ENCODE data around the gene DRC1.
"Not testable (repeated sequence)": the region's sequence is repeated elsewhere in the genome, so short reads cannot be mapped to it uniquely, and the experiment has no call there.

The DRC1 gene

DNA sequence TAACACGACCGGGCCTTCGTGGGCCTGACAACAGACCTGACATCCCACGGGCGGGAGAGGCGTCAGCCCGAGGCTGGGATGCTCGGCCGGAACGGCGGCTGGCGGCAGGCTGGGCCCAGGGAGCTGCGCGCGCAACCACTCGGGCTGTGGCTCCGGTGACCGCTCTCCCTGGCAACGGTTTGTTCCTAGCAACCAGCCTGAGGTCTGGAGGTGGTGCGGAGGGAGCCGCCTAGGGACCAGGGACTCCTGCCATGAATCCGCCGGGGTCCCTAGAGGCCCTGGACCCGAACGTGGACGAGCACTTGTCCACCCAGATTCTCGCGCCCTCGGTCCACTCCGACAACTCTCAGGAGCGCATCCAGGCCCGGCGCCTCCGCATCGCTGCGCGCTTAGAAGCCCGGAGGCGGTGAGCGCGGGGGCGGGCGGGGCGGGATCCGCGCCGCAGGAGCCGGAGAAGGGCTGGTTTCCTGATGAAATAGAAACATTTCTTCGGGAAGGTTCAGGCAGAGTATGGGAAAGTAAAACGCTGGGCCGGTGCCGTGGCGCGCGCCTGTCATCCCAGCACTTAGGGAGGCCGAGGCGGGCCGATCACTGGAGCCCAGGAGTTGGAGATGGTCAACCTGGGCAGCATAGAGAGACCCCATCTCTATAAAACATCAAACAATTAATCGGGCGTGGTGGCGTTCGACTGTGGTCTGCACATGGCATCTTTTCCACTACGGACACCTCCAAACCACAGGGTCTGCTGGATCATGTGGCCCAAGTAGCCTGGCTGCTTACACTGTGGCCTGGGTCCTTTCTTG lies at the start of gene DRC1:
TSS of gene DRC1 (plus strand) at position 182 of the 803 bp plus-strand sequence. CDS start at position 252, 70 bp downstream.
- DNase-seq, result peak; percentile 90

DNA sequence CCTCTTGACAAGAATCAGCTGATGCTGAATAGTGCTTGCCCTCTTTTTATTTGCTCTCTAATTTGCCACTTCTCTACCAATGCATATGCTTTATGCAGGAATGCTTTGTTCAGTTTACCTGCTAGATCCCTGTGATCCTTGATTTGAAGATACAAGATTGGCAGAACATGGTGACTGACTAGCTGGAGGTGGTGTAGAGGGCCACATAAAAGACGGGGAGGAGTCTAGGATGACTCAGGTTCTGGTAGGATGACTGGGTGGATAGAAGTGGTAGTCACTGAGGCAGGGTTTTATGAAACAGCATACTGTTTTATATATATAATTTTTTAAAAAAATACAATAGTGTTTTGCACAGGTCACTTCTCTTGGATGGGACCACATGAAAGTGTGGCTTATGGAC lies 48.8 kb upstream of the DRC1 start:
- no peak for DNase-seq

DNA sequence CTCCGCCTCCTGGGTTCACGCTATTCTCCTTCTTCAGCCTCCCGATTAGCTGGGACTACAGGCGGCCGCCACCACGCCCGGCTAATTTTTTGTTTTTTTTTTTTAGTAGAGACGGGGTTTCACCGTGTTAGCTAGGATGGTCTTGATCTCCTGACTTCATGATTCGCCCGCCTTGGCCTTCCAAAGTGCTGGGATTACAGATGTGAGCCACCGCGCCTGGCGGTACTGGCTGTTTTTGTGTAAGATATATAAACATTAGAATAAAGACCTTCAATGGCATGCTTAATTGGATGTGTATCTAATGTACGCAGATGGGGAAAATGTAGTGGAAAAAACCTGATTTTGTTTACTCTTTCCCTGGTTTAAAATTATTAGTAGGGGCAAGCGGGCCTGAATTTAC lies 47.3 kb upstream of the DRC1 start:
- not testable (repeated sequence) for DNase-seq

DNA sequence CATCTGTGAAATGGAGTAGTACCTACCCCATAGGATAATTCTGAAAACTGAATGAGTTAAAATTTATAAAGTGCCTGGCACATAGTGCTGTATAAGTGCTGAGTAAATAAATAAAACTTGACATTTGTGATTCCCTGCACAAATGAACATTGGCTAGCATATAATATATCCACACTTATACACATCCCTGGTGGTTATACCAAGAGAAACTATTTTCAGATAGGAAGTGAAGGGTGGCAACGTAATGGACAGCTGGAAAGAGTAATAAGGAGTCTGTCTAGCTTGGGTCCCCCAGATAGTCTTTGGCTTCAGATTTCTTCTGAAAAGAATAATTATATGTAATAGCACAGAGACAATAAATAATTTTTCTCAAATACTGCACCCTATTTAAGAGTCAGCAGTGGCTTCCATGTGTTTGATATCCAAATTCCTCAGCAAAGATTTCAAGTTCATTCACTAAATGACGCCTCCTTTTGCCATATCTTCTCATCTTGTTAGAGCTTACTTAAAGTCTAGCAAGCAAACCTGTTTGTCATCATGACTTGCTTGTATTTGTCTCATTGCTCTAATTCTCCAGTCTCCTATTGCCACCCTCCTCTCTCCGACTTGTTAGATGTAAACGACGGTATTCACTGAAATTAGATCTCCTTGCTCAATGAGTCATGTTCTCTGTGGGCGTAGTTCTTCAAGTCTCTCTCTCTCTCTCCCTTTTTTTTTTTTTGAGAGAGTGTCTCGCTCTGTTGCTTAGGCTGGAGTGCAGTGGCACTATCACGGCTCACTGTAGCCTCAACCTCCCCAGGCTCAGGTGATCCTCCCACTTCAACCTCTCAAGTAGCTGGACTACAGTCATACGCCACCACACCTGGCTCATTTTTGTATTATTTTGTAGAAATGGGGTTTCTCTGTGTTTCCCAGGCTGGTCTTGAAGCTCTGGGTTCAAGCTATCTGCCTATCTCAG lies 46.4 kb upstream of the DRC1 start:
- DNase-seq, result no peak

DNA sequence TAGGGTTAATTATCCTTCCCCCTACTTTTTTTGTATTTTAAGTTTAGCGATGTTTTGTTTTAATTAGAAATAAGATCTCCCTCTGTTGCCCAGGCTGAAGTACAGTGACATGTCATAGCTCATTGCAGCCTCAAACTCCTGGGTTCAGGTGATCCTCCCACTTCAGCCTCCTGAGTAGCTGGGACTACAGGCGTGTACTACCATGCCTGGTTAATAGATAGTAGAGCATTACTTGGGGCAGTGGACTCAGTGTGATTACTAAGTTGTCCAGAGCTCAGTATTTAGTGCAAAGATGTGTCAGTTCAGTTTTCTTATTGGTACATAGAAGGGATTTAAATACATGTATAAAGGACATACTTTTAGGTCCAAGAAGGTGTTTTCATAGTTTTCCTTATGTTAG lies 45.6 kb upstream of the DRC1 start:
- no peak for DNase-seq

DNA sequence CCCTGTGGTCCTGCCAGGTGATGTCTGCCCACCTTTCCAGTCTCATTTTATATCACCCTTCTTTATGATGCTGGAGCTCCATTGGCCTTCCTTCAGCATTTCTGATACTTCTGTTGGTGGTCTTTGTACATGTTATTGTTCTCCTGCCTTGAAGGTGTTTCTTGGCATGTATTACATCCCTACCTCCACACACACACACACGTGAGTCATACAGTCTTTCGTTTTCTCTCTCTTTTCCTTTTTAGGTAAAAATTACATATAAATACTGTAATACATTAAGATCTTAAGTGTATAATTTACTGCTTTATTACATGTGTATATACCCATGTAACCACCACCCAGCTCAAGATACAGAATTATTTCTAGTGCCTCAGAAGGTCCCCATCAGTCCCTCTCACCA lies 44.9 kb upstream of the DRC1 start:
- DNase-seq, result no peak

DNA sequence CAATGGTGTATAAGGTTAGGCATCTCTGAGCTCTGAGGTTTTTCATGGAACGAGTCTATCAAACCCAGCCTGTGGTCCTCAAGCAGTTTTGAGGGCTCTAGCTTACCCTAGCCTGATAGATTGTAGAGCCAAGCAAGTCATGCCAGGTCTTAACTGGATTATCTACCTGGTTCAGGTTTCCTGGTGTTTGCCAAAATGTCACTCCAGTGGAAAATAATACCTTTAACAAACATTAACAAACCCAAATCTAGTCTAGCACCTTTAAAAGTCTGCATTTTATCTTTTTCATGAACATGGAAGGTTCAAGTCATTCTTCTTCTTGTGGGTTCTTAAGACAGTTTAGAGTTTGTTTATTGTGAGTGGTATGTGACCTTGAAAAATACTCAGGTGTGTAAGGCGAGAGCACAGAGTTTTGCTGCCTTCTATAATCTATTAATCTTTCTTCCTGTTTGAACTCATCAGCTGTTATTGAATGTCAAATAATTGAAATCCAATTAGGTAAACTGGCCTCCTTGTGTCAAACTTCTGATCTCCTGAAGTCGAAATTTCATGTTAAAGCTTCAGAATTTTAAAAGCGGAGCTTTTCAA lies 41.7 kb upstream of the DRC1 start:
- DNase-seq, result no peak

DNA sequence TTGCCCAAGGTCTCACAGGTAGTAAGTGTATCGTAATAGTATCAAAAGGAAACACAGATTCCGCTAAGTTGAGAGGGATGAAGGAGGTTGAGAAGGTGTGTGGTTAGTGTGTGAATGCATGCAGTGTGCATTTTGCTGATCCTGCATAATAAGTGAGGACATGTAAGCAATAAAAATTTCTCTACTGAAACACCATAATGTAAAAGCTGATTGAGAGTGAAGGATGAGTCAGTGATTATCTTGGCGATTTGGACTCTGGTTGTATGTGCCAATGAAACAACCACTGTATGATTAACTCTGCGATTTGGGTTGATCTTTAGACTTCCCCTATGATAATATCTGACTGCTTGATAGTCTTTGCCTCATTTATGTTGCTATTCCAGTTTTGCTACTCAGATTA lies 38.4 kb upstream of the DRC1 start:
- no peak for DNase-seq

DNA sequence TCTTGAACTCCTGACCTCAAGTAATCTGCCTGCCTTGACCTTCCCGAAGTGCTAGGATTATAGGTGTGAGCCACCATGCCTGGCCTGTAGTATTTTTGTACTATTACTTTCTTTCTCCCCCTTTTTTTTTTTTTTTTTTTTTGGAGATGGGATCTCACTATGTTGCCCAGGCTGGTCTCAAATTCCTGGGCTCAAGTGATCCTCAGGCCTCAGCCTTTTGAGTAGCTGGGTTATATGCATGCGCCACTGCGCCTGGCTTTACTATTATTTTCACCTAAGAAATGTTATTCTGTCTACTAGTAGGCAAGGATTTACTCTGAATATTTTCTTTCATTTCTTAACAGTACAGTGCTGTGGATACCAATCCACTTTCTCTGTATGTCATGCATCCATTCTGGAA lies 37.8 kb upstream of the DRC1 start:
- DNase-seq, result no peak

DNA sequence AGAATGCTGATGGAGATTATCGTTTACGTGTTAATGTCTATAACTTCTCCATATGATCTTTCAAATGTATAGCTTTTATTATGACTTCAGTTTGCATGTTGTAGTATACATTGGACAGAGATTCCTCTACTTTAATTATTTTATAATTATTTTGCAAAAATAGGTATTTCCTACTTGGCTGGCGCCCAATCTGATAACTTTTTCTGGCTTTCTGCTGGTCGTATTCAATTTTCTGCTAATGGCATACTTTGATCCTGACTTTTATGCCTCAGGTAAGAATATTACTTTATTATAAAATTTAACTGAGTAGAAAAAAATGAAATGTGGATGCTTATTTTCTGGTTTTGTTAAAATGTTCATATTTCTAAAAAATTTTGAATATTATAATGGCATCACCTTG lies 37.1 kb upstream of the DRC1 start:
- no peak for DNase-seq

DNA sequence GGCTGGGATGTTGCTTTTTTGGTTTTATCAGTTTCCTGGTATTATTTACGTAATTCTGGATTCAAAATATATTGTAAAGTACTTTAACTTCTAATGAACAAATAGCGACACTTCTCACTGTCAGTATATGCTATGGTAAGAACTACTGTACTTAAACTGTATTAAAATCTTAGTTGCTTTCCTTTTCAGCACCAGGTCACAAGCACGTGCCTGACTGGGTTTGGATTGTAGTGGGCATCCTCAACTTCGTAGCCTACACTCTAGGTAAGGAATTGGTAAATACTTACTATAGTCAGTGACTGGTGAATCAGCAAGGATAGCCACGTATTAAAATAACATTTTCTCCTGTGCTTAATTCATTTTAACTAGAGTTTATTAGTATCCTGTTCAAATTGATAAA lies 34.8 kb upstream of the DRC1 start:
- no peak for DNase-seq

DNA sequence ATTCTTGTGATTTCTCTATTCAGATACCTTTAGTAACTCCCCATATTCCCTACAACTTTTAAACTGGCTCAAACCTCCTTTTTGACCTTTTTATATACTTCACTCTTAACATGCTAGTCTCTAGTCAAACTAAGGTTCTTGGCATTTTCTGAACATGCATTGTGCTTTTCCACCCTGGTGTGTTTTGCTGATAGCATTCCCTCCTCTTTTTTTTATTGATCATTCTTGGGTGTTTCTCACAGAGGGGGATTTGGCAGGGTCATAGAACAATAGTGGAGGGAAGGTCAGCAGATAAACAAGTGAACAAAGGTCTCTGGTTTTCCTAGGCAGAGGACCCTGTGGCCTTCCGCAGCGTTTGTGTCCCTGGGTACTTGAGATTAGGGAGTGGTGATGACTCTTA lies 32.1 kb upstream of the DRC1 start:
- DNase-seq, result not testable (repeated sequence)

DNA sequence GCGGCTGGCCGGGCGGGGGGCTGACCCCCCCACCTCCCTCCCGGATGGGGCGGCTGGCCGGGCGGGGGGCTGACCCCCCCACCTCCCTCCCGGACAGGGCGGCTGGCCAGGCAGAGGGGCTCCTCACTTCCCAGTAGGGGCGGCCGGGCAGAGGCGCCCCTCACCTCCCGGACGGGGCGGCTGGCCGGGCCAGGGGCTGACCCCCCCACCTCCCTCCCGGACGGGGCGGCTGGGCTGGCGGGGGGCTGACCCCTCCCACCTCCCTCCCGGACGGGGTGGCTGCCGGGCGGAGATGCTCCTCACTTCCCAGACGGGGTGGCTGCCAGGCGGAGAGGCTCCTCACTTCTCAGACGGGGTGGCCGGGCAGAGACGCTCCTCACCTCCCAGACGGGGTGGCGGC lies 30.8 kb upstream of the DRC1 start:
- DNase-seq, result not testable (repeated sequence)

DNA sequence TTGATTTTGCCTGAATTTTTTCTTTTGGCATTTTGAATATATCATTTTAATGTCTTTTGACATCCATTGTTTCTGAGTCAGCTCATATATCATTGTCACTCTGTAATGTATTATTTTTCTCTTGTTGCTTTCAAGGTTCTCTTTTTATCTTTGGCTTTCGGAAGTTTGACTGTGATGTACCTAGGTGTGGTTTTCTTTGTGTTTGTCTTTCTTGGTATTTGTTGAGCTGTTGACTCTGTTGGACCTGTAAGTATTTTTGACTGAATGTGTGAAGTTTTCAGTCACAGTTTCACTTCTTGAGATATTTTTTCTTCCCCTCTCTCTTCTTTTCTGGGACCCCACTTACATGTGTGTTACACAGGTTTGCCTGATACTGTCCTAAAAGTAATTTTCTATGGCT lies 24.9 kb upstream of the DRC1 start:
- DNase-seq, result no peak

DNA sequence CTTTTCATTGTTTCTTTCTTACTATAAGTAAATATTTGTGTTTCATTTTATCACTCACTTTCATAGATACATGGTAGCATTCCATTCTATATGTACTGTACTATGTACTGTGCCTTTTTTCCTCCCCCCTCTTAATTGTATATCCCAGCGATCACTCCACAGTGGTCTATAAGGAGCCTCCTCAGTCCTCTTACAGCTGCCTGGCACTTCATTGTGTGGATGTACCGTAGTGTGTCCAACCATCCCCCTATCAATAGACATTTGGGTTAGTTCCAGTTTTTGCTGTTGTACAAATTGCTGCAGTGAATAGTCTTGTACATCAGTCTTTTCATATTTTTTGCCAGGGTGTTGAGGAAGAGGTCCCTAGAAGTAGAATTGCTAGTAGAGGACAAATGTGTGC lies 21.4 kb upstream of the DRC1 start:
- peak; percentile 76 for DNase-seq

DNA sequence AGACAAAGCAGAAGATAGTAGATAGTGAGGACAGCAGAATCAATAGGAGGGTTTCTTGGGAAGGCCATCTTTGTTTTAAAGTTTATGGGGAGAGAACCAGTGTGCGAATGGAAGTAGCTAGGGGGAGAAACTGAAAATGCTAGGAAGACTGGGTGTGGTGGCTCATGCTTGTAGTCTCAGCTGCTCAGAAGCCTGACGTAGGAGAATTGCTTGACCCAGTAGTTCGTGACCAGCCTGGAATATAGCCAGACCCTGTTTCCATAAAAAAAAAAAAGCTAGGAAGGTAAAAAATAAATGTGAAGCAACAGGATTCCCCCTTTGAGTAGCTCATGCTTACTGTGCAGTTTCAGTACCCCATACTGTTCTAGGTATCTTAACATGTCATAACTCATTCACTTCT lies 19.2 kb upstream of the DRC1 start:
- no peak for DNase-seq

DNA sequence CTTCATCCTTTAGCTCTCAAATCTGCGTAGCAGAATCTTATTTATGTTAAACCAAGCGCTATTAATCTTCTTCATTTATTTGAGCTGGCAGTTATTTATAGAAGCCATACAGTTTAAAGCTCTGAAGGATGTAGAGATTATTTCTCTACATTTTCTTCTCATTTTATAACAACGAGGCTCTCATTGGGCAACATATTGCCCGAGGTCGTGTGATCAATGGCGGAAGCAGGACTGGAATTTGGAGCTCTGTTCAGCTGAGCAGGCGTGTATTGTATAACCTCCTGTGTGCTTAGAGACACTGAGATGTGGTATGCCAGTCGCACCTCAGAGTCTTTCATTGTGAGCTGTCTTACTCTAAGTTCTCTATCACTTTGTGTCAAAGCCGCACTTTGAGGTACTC lies 17.5 kb upstream of the DRC1 start:
- DNase-seq, result no peak

DNA sequence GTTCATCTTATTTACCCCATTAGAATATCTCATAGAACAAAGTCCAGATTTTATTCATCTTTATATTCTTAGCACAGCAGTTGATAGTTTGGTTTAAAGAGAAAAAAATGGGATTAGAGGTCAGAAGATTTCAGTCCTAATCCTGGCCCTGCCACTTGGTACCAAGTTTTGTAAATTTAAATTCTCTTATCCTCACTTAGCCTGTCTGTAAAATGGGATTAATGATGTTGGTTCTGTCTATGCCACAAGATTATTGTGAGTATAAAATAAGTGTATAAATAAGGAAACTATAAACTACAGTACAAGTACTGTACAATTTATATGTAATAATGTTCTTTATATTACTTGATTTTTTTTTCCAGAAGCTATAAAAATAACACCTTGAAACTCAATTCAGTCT lies 17.1 kb upstream of the DRC1 start:
- DNase-seq, result no peak

DNA sequence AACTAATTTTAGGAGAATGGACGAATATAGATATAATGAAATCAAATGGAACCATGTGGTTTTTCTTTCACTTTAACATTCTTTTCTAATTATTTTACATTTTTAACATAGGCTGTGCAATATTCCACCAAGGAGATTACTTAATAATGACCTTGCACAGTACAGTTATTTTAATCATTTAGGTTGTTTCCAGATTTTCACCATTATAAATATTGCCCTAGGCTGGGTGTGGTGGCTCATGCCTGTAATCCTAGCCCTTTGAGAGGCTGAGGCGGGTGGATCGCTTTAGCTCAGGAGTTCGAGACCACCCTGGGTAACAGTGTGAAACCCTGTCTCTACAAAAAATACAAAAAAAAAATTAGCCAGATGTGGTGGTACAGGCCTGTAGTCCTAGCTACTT lies 14.5 kb upstream of the DRC1 start:
- no peak for DNase-seq

DNA sequence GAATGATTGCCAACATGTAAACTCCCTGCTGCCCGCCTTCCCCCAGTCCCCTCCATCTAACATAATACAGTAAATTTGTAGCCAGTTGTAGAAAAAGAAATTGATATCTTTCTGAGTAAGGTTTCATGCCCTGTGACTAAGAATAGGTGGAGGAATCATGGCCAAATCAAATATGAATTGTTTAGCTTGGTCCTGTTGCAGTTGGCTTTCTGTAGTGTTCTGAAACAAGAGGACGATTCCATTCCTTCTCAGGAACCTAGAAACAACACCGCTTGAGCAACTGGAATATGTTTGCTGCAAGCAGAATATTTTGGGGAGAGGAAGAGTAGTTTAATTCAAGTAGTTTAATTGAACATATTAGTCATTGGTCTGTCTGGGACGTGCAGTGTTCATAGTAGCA lies 7.0 kb upstream of the DRC1 start:
- DNase-seq, result no peak

DNA sequence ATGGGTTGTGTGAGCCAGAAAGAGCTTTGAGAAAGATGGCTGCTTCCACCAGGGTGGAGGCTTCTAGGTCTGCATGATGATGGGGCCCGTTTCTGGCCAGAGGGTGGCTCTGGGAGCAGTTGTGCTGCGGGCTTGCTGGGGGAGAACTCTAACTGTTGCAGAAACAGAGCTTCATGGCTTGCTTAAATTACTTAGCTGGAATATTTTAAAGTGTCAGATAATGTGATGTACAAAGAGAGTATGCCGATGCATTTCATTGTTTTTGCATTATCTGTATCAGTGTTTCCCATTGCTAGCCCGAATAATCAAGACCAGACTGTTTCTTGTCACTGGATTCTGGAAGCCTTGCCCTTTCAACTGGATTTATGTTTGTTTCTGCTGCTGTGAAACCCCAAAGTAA lies 6.3 kb upstream of the DRC1 start:
- peak; percentile 27 for DNase-seq

DNA sequence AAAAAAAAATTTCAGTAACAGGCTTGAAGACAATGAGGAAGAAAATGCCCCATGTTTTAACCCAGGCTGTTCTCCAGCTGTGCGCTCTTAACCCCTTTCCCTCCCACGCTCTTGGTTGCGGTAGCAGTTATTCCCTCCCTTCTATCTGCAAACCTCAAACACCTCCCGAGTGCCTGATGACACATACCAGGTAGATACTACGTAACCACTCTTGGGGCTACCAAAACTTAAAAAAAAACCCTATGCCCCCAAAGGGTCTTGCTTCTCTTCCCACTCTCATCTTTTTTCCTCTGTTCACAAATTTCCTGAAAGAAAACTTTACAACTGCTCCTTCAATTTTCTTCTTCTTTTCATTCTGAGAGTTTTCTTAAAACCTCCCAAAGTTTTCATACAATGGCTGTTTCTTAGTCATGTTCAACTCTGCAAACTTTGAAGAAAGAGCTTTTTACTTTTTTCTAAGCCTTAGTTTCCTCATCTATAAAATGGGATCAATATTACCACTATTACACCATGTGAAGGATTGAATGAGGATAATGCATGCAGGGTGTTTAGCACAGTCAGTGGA lies 4.9 kb upstream of the DRC1 start:
- DNase-seq, result no peak

DNA sequence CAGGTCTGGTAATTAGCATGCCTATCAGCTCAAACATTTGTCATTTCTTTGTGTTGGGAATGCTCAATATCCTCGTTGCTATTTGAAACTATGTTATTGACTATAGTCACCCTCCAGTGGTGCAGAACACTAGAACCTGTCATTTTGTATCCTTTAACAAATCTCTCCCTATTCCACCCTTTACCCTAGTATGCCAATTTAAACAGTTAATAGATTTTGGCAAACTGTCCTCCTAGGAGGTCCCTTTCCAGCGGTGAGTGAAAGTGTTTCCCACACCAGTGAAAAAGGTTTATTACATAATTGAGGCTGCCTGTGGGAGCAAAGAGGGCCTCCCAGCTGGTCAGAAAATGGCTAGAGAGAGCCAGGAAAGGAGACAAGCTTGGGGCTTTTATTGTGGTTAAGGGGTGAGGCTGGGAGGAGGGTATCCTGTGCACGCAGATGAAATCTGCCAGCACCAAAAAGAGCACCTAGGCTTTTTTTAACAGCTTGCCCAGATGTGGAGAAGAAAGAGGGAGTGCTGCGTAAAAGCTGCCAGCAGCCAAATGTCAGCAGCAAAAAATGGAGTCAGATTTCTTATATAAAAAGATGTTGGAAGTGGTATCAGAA lies 1.8 kb upstream of the DRC1 start:
- DNase-seq, result peak; percentile 72

Data from NCI-H345 (cell line).